Kidney (tissue), 14 donors: ENCODE measurements around the gene TCF7L2. TPM values are rescaled to one million over a fixed set of nuclear protein-coding genes. Genes with fewer than 3 reads are reported as not detected.

Experiments
- DNase-seq, 5 donors: peaks; one replicate each; pipeline ENCODE4 v3.0.0-alpha.2; 2013 to 2020
- FAIRE-seq: peaks from 2 replicates; lab custom pipeline; 2012; peaks lifted over from hg19 to GRCh38; lab: Jason Lieb, UNC
- H3K27ac ChIP-seq, 2 donors: one replicate each; pipeline ENCODE4 v1.7.0; 2013; ENCODE audit warnings: low read depth in 2 of 2, low read length in 2 of 2, inconsistent platforms in 1 of 2
- H3K27me3 ChIP-seq: one replicate; pipeline ENCODE4 v1.7.1; 2013; ENCODE audit warnings: low read length, inconsistent platforms; ENCODE audit not compliant: control insufficient read depth, insufficient read depth
- H3K36me3 ChIP-seq, 3 donors: one replicate each; pipeline versions ENCODE4 v1.7.0 to v1.7.1; 2013; ENCODE audit warnings: low read length in 3 of 3, control low read depth in 1 of 3, inconsistent platforms in 1 of 3; ENCODE audit not compliant: insufficient read depth in 3 of 3, control insufficient read depth in 2 of 3
- H3K4me1 ChIP-seq, 3 donors: one replicate each; pipeline versions ENCODE4 v1.7.0 to v1.7.1; 2013; ENCODE audit warnings: low read length in 3 of 3, inconsistent platforms in 1 of 3, low read depth in 1 of 3; ENCODE audit not compliant: control insufficient read depth in 2 of 3, insufficient read depth in 2 of 3
- H3K4me3 ChIP-seq, 3 donors: one replicate each; pipeline versions ENCODE4 v1.7.0 to v1.8.1; 2013; ENCODE audit warnings: low read length in 3 of 3, control low read depth in 1 of 3, inconsistent platforms in 1 of 3
- H3K9ac ChIP-seq, 3 donors: one replicate each; pipeline versions ENCODE4 v1.7.0 to v1.7.1; 2013; ENCODE audit warnings: low read length in 3 of 3, control low read depth in 1 of 3, inconsistent platforms in 1 of 3
- H3K9me3 ChIP-seq, 3 donors: one replicate each; pipeline versions ENCODE4 v1.7.0 to v1.7.1; 2013; ENCODE audit warnings: low read length in 3 of 3, control low read depth in 1 of 3, inconsistent platforms in 1 of 3; ENCODE audit not compliant: control insufficient read depth in 2 of 3, insufficient read depth in 1 of 3
- CTCF ChIP-seq: IDR thresholded peaks from 3 replicates; pipeline ENCODE4 v1.5.1; 2012; ENCODE audit warnings: mild to moderate bottlenecking, moderate library complexity, borderline replicate concordance; ENCODE audit not compliant: insufficient read depth; ENCODE audit errors: extremely low read depth
- intact Hi-C: fragments of 100-400 bp; cut with DNase I; formaldehyde crosslinking; loops from one replicate; pipeline ENCODE4 v1.11.1; 2022
- polyA plus RNA-seq: library from polyadenylated mRNA; stranded (reverse); fragments of 350-450 nt; fragmentation: Illumina TruSeq; extraction: RNeasy Lipid Tissue Mini Kit (QIAGEN cat#74804); gene quantifications from one replicate; pipeline ENCODE4 v1.2.3, GENCODE V29; 2014; ENCODE audit warnings: low read depth, low replicate concordance; ENCODE audit not compliant: insufficient read depth
- total RNA-seq: library from RNA; stranded (reverse); fragmentation: NEBNext Ultra II Directional; extraction: Animal tissue kit (Norgen Biotek cat#: 25700); gene quantifications from one replicate; pipeline ENCODE4 v1.2.1, GENCODE V29; 2021
- donor health status: control.
- donor health status: control.
- donor health status: control.
- donor health status: control.
- donor health status: control.
- donor health status: DM: yes; HTN: yes; CAD: no.
- donor health status: Normal renal cell carcinoma (clear cell type).

TCF7L2 gene
- total and polyA plus RNA-seq, 2 donors from 2014 or later: 6.5 to 32.4 TPM

GRCh38 chr10:113036619-113037018, 86.6 kb downstream of the TCF7L2 start:
- no peak for FAIRE-seq
- TF ChIP-seq CTCF: no peak

GRCh38 chr10:113037218-113037617, 87.2 kb downstream of the TCF7L2 start:
- intact Hi-C loops: no loop called here
- Histone ChIP-seq H3K9ac (no peak overlapping the region), H3K36me3 (no peaks in the 10 kb centered on the region), H3K27ac (no peak overlapping the region), H3K4me3 (no peak overlapping the region), H3K4me1 (no peaks in the 10 kb centered on the region), H3K27me3 (no peaks in the 10 kb centered on the region), H3K9me3 (no peaks in the 10 kb centered on the region)
- no peak for TF ChIP-seq CTCF
- FAIRE-seq (no peak), DNase-seq (no peak)

More at GRCh38 chr10:113036619-113037018, 86.6 kb downstream of the TCF7L2 start:
- no peak for DNase-seq
- H3K9ac ChIP-seq: no peak overlapping the region
- H3K4me3 ChIP-seq: no peak overlapping the region
- H3K27ac ChIP-seq: no peak overlapping the region
- no peaks in the 10 kb centered on the region for H3K9me3 ChIP-seq
- no peaks in the 10 kb centered on the region for H3K27me3 ChIP-seq
- H3K36me3 ChIP-seq: no peaks in the 10 kb centered on the region
- intact Hi-C loops: no loop called here
- no peaks in the 10 kb centered on the region for H3K4me1 ChIP-seq

- DNase-seq: no peak
- no peaks in the 10 kb centered on the region for H3K9me3 ChIP-seq
- intact Hi-C loops: no loop called here
- no peak overlapping the region for H3K9ac ChIP-seq
- no peak overlapping the region for H3K27ac ChIP-seq
- no peaks in the 10 kb centered on the region for H3K4me1 ChIP-seq
- H3K27me3 ChIP-seq: no peaks in the 10 kb centered on the region
- no peak for TF ChIP-seq CTCF
- no peaks in the 10 kb centered on the region for H3K36me3 ChIP-seq
- FAIRE-seq: no peak
- H3K4me3 ChIP-seq: no peak overlapping the region
Observed at GRCh38 chr10:113038183-113038582, 88.1 kb downstream of the TCF7L2 start.

- FAIRE-seq (no peak), DNase-seq (no peak)
- intact Hi-C loops: no loop called here
- H3K36me3 ChIP-seq: no peaks in the 10 kb centered on the region
- H3K4me1 ChIP-seq: no peaks in the 10 kb centered on the region
- H3K9ac ChIP-seq: no peak overlapping the region
- no peak overlapping the region for H3K4me3 ChIP-seq
- H3K27me3 ChIP-seq: no peaks in the 10 kb centered on the region
- no peaks in the 10 kb centered on the region for H3K9me3 ChIP-seq
- TF ChIP-seq CTCF: no peak
- H3K27ac ChIP-seq: no peak overlapping the region
Observed at GRCh38 chr10:113038985-113039384, 88.9 kb downstream of the TCF7L2 start.
